Uterus (tissue), 2 donors: Measurements from ENCODE around the gene SGF29.

Experiments
- POLR2A ChIP-seq, 2 donors: fragments of 450-650 bp; IDR thresholded peaks; one replicate each; pipeline ENCODE4 v1.6.1; 2016; ENCODE audit warnings: antibody characterized with exemption in 2 of 2, mild to moderate bottlenecking in 1 of 2, moderate library complexity in 1 of 2
- TF ChIP-seq, protein P1 (sequence below), 4 experiments: fragments of 200-600 bp in 2 of 4; fragments of 450-650 bp in 2 of 4; sonication (generic) in 2 of 4; IDR thresholded peaks; one replicate each; pipeline ENCODE4 v1.5.1; 2016 to 2019; ENCODE audit warnings: antibody characterized with exemption in 4 of 4, mild to moderate bottlenecking in 2 of 4, moderate library complexity in 1 of 4

GRCh38 chr16:28561557-28562187 is 8.0 kb downstream of the SGF29 start:
- no peak for TF ChIP-seq POLR2A (IDR thresholded peaks at IDR 0.05)
- TF ChIP-seq, protein P1, sequence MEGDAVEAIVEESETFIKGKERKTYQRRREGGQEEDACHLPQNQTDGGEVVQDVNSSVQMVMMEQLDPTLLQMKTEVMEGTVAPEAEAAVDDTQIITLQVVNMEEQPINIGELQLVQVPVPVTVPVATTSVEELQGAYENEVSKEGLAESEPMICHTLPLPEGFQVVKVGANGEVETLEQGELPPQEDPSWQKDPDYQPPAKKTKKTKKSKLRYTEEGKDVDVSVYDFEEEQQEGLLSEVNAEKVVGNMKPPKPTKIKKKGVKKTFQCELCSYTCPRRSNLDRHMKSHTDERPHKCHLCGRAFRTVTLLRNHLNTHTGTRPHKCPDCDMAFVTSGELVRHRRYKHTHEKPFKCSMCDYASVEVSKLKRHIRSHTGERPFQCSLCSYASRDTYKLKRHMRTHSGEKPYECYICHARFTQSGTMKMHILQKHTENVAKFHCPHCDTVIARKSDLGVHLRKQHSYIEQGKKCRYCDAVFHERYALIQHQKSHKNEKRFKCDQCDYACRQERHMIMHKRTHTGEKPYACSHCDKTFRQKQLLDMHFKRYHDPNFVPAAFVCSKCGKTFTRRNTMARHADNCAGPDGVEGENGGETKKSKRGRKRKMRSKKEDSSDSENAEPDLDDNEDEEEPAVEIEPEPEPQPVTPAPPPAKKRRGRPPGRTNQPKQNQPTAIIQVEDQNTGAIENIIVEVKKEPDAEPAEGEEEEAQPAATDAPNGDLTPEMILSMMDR (IDR thresholded peaks at IDR 0.05), result no peak
